Adrenal gland (tissue), 12 donors: ENCODE data around the gene MUC22. TPM values are rescaled to one million over a fixed set of nuclear protein-coding genes. Genes with fewer than 3 reads are reported as not detected.

ENCODE experiments used
- DNase-seq, 7 donors: peaks; one replicate each; pipeline ENCODE4 v3.0.0-alpha.2; 2019 to 2020
- H3K27ac ChIP-seq, 5 donors: fragments of 200-600 bp; sonication (generic) in 4 of 5; 1 replicate in 3 of 5; 2 replicates in 2 of 5; pipeline versions ENCODE4 v1.5.1 to v1.8.0; 2016 to 2020; ENCODE audit warnings: mild to moderate bottlenecking in 1 of 5
- H3K27me3 ChIP-seq: fragments of 200-600 bp; 2 replicates; pipeline ENCODE4 v1.8.0; 2021
- H3K36me3 ChIP-seq, 2 donors: fragments of 200-600 bp; replicated peaks in 1 of 2; 1 replicate in 1 of 2; 2 replicates in 1 of 2; pipeline versions ENCODE4 v1.5.1 to v1.8.0; 2018 to 2022
- H3K4me1 ChIP-seq, 2 donors: fragments of 200-600 bp; replicated peaks in 1 of 2; 1 replicate in 1 of 2; 2 replicates in 1 of 2; pipeline versions ENCODE4 v1.5.1 to v1.8.0; 2018 to 2021
- H3K4me3 ChIP-seq, 4 donors: fragments of 200-600 bp; sonication (generic) in 3 of 4; one replicate each; pipeline ENCODE4 v1.5.1; 2016 to 2018
- H3K9me3 ChIP-seq, 3 donors: fragments of 200-600 bp; sonication (generic) in 1 of 3; replicated peaks in 1 of 3; 1 replicate in 2 of 3; 2 replicates in 1 of 3; pipeline versions ENCODE4 v1.5.1 to v1.8.0; 2016 to 2021
- POLR2A ChIP-seq, 2 donors: fragments of 450-650 bp; IDR thresholded peaks; one replicate each; pipeline ENCODE4 v1.6.1; 2017; ENCODE audit warnings: antibody characterized with exemption in 2 of 2, mild to moderate bottlenecking in 2 of 2, moderate library complexity in 1 of 2
- WGBS, 4 donors: extraction: QIAGEN DNeasy Blood & Tissue Kit in 2 of 4; methylation state at CpG; one replicate each; pipeline versions ENCODE4 v1.1.5 to v1.1.7; 2013 to 2017; 5-methylcytosine and 5-hydroxymethylcytosine counted together
- intact Hi-C, 2 donors: fragments of 100-400 bp; cut with DNase I; formaldehyde crosslinking; loops; one replicate each; pipeline versions ENCODE4 v1.14.1 to v1.15.0; 2022 to 2023
- polyA plus RNA-seq, 3 donors: library from polyadenylated mRNA; stranded (reverse); fragments of 200-250 nt in 2 of 3; fragments of 350-450 nt in 1 of 3; fragmentation: Illumina TruSeq in 1 of 3; extraction: RNeasy Lipid Tissue Mini Kit (QIAGEN cat#74804) in 1 of 3; gene quantifications; one replicate each; pipeline ENCODE4 v1.2.3, GENCODE V29; 2013 to 2014
- total RNA-seq, 9 donors: library from RNA; depleted of rRNA in 4 of 9; stranded (reverse); fragments of >200 nt in 4 of 9; fragments of 120-200 nt in 1 of 9; fragmentation: NEBNext Ultra II Directional in 1 of 9; extraction: Animal tissue kit (Norgen Biotek cat#: 25700) in 1 of 9; gene quantifications; one replicate each; pipeline versions ENCODE4 v1.1.0 to v1.2.4, GENCODE V29; 2013 to 2023
- TF ChIP-seq, protein P1 (sequence below), 6 experiments: fragments of 450-650 bp in 4 of 6; fragments of 200-600 bp in 2 of 6; sonication (generic) in 1 of 6; IDR thresholded peaks; 1 replicate in 5 of 6; 2 replicates in 1 of 6; pipeline versions ENCODE4 v1.5.1 to v1.8.0; 2016 to 2021; ENCODE audit warnings: antibody characterized with exemption in 6 of 6, mild to moderate bottlenecking in 2 of 6, moderate library complexity in 1 of 6
- donor health status: healthy with polysubstance abuse.
- donor health status: Bipolar disorder and iron deficiency.
- donor health status: DM: yes; HTN: yes; CAD: no.
- donor health status: DM: no; HTN: no; CAD: no.
- donor health status: DM: no; HTN: no; CAD: no.
- donor health status: DM: yes; HTN: yes; CAD: no.

Gene MUC22
- total and polyA plus RNA-seq, 12 donors: not detected

DNA sequence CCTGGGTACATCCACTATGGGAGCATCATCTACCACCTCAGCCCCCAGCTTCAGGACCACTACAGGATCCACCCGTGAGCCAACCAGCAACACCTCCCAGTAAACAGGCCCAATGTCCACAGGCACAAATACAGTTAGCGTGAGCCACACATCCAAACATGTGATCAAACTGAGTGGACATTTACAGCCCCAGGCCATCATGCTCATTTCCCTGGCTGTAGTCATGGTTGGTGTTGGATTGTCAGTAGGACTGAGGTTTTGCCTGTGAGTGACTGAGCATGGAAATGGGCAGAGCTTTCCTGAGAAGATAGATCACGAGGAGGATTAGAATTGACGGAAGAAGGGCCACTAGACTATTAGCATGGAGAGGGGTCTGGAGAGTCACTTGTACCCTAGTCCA, 37.5 kb upstream of the MUC22 start:
- H3K27me3 ChIP-seq: no peaks in the 10 kb centered on the region
- no peak overlapping the region for H3K4me3 ChIP-seq
- 87 to 98% (median 90%) methylated on average over 4 of the region's 4 CpGs for WGBS, 4 donors
- DNase-seq: no peak
- no peaks in the 10 kb centered on the region for H3K4me1 ChIP-seq
- H3K36me3 ChIP-seq: no peaks in the 10 kb centered on the region
- intact Hi-C loops: no loop called here
- no peaks in the 10 kb centered on the region for H3K9me3 ChIP-seq
- no peak overlapping the region for H3K27ac ChIP-seq
- no peak for TF ChIP-seq POLR2A (IDR thresholded peaks at IDR 0.05)
- TF ChIP-seq, protein P1, sequence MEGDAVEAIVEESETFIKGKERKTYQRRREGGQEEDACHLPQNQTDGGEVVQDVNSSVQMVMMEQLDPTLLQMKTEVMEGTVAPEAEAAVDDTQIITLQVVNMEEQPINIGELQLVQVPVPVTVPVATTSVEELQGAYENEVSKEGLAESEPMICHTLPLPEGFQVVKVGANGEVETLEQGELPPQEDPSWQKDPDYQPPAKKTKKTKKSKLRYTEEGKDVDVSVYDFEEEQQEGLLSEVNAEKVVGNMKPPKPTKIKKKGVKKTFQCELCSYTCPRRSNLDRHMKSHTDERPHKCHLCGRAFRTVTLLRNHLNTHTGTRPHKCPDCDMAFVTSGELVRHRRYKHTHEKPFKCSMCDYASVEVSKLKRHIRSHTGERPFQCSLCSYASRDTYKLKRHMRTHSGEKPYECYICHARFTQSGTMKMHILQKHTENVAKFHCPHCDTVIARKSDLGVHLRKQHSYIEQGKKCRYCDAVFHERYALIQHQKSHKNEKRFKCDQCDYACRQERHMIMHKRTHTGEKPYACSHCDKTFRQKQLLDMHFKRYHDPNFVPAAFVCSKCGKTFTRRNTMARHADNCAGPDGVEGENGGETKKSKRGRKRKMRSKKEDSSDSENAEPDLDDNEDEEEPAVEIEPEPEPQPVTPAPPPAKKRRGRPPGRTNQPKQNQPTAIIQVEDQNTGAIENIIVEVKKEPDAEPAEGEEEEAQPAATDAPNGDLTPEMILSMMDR (IDR thresholded peaks at IDR 0.05): no peak

DNA sequence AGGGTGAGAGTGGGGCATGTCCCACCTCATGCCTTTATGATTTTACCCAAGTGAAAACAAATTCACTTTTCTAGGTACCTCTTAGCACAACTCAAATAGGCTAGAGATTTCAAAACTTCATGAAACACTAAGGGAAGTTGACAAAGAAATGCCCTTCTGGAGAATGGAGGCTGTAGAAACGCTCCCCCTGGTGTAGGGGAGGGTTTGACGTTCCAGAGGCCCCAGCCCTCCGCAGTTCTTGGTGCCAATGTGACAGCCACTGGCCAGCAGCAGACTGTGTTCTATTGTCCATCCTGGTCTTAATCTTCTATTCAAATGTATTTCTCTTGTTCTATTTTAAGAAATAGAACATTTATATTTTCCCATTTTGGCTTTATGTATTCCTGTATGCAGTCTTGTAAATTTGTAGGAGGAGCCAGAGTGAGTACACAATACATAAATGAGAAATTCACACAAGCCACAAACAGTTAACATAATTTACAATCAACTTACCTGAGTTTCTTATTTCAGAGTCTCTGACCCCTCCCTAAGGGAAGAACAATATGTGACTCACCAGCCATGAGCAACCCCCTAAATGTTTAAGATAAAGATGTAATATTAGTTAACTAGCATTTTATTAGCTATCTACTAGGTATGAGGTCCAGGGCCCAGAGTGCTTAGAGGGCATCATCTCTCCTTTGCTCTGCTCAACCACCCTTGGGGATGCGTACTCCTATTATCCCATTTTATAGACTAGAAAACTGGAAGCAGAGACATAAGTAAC, 35.6 kb upstream of the MUC22 start:
- no peak overlapping the region for H3K4me3 ChIP-seq
- TF ChIP-seq POLR2A (IDR thresholded peaks at IDR 0.05): no peak
- TF ChIP-seq, protein P1 (IDR thresholded peaks at IDR 0.05): no peak
- no peaks in the 10 kb centered on the region for H3K36me3 ChIP-seq
- intact Hi-C loops: no loop called here
- WGBS, 4 donors: 85 to 90% (median 87%) methylated on average over 4 of the region's 4 CpGs
- H3K9me3 ChIP-seq: no peaks in the 10 kb centered on the region
- DNase-seq: no peak
- H3K27ac ChIP-seq: no peak overlapping the region
- H3K27me3 ChIP-seq: no peaks in the 10 kb centered on the region
- peaks cover 0 to 11% of the 10 kb centered on the region in 2 donors for H3K4me1 ChIP-seq

DNA sequence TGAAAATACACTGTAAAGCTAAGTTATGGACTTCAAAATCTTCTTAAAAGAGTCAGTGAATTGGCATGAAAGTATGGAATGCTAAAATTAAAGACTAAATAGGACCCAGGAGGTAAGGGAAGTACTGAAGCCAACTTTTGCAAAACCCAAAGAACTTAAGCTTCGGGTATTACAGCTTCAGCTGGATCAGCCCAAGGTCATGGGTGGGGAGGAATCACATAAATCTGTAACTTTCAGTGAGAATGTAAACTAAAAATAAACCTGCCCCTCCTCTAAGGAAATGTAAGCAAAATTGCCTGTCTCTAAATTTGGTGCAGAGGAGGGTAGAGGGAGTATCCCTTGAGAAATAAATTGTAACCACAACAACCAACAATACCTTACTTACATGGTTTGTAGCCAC, 31.1 kb upstream of the MUC22 start:
- peaks cover 7 to 23% of the 10 kb centered on the region in 2 donors for H3K4me1 ChIP-seq
- H3K27ac ChIP-seq: no peak overlapping the region
- peaks cover 9% of the 10 kb centered on the region for H3K27me3 ChIP-seq
- no peak for DNase-seq
- no peaks in the 10 kb centered on the region for H3K36me3 ChIP-seq
- TF ChIP-seq, protein P1 (IDR thresholded peaks at IDR 0.05): no peak
- TF ChIP-seq POLR2A (IDR thresholded peaks at IDR 0.05): no peak
- WGBS, 4 donors: 10 to 26% (median 18%) methylated on average over 1 of the region's 1 CpG
- no peak overlapping the region for H3K4me3 ChIP-seq
- no peaks in the 10 kb centered on the region for H3K9me3 ChIP-seq
- intact Hi-C loops: no loop called here

DNA sequence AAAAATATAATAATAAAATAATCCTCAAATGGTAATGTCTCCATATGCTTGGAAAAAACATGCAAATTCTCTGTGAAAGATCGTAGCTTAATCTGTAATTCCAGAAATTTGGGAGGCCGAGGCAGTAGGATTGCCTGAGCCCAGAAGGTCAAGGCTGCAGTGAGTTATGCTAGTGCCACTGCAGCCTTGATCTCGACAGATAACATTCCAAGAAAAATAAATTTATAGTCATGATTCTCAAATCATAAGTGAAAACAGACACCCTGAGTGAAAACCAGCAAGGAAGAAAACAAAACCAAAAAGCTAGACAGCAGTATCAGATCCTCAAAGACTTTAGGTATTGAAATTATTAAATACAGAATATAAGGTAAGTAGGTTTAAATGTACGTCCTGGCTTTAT, 30.6 kb upstream of the MUC22 start:
- Histone ChIP-seq H3K36me3 (no peaks in the 10 kb centered on the region), H3K27ac (no peak overlapping the region), H3K27me3 (peaks cover 9% of the 10 kb centered on the region), H3K4me3 (no peak overlapping the region), H3K9me3 (no peaks in the 10 kb centered on the region), H3K4me1 (peaks cover 7 to 23% of the 10 kb centered on the region in 2 donors)
- no peak for TF ChIP-seq POLR2A (IDR thresholded peaks at IDR 0.05)
- TF ChIP-seq, protein P1 (IDR thresholded peaks at IDR 0.05): no peak
- peak in 1 of 7 donors; percentile 19 for DNase-seq
- 26 to 38% (median 35%) methylated on average over 4 of the region's 4 CpGs for WGBS, 4 donors
- intact Hi-C loops: no loop called here
